Fibroblast of skin of right quadriceps (primary cell): ENCODE results near the gene CT47B1.
"Not testable (repeated sequence)": the region's sequence is repeated elsewhere in the genome, so short reads cannot be mapped to it uniquely, and the experiment has no call there.

Experiments
- DNase-seq: peaks from one replicate; pipeline ENCODE4 v3.0.0-alpha.2; 2013

The CT47B1 gene

DNA sequence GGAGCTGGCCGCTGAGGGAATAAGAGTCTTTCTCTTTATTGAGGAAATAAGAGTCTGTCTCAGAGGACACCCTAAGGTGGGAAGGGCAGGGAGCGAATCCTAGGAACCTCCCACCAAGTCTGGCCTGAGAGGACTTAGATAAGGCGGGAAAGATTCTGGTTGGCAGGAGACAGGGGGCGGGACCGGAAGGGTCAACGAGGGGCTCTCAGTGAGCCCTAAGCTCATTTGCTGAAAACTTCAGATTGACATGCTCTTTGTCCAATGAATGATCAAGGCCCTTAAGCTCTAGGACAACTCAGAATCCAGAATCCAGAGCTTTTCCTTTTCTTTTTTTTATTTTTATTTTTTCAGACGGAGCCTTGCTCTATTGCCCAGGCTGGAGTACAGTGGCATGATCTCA lies at the start of gene CT47B1:
Gene CT47B1 (minus strand): TSS at position 101 of the 400 bp plus-strand sequence. CDS start 196 bp downstream, outside the sequence.
- not testable (repeated sequence) for DNase-seq

DNA sequence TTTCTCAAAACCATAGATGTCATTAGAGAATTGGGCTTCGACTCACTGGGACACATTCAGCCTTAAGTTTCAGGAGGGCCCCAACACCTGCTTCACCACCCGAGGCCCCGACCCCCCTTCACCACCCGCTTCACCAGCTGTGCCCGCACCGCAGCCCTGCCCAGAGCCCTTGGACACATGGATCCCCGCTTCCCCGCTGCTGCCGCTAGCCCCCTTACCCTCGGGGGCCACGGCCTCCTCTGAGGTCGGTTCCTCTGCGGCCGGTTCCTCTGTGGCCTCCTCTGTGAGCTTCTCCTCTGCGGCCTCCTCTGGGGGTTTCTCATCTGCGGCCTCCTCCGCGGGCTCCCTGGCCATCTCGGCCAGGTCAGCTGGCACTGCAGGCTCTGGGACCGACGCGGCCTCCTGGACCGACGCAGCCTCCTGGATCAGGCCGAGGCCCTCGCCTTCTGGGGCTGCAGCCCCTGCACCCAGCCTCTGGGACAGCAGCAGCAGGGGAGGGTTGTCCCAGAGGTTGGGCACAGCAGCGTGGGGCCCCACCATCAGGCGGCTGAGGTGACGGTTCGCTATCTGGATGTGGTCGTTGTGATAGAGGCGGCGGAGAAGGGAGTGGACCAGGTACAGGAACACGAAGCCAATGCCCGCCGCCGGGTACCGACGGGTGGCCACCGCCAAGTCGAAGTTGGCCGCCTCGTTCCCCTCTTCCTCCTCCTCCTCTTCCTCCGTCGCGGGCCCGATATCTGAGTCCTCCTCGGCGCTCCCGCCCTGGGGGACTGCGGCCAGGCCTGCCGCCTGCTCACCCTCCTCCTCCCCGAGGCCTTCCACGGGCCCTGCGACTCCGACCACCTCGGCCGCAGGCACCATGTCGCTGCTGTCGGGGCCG lies 748 bp downstream of the CT47B1 start:
- DNase-seq: no peak

DNA sequence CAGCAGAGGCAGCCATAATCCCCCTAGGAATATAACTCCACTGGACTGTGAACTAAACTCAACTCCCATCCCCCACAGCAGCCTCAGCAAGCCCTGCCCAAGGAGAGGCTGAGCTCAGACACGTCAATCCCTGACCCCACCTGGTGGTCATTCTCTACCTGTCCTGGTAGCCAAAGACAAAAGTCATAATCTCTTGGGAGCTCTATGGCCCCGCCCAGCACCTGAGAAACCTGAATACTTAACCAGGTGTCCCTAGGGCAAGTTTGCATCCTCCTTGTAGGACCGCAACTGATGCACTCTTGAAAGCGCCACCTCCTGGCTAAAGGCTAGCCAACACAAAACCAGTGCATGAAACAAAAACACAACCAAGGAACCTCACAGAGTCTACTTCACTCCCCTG lies 18.4 kb downstream of the CT47B1 start:
- no peak for DNase-seq

DNA sequence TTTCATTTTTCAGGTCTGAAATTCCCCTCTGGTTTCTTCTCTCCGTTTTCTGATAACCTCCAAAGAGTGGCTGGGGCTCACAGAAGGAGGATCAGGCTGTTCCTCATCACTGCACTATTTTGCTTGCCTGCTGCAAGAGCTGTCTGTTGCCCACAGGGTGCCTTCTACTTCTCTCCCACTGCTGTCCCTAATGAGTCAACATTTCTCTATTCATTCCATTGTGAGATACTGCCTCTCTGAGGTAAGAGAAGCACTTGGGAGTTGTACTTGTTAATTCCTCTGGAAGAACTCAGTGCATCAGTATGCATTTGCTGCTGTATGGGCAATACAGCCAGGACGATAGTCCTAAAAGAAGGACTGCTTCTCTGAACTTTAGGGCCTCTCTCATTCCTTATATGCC lies 34.8 kb downstream of the CT47B1 start:
- peak; percentile 40 for DNase-seq

DNA sequence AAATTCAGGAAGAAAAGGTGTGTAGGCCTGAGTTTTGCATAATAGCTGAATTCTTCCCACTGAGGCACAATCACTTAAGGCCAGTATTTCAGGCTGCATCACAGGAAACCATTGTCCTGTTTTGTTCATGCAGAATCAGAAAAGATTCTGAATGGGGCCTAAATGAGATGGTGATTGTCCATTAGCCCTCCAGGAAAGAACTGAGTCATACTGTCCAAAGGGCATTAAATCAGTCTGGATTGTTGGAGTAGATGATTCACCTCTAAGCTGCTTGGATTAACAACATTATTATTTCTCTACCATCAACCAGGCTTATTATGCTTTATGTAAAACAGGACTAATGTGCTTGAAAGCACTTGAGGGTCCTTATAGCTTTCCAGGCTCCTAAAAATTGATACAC lies 36.2 kb downstream of the CT47B1 start:
- DNase-seq: peak; percentile 4

DNA sequence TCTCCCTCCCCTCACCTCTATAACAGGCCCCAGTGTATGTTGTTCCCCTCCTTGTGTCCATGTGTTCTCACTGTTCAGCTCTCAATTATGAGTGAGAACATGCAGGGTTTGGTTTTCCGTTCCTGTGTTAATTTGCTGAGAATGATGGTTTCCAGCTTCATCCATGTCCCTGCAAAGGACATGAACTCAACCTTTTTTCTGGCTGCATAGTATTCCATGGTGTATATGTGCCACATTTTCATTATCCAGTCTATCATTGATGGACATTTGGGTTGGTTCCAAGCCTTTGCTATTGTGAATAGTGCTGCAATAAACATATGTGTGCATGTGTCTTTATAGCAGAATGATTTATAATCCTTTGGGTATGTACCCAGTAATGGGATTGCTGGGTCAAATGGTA lies 48.5 kb downstream of the CT47B1 start:
- DNase-seq: not testable (repeated sequence)

DNA sequence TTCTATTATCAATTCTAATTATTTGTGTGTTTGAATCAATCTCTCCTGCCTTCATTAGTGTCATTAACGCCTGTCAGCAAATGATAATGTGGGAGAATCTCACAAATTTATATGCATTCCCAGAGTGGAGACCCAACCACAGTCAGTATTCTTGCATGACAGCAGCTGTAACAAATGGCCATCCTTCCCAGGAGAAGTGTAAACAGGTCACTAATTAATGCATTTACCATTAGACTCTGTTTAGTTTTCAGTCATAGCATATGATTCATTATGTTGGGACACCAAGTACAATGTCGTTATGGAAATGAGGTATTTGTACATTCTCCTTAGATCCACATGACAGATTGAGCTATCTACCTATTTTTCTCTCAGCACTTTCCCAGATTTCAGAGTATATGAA lies 50.5 kb downstream of the CT47B1 start:
- no peak for DNase-seq

DNA sequence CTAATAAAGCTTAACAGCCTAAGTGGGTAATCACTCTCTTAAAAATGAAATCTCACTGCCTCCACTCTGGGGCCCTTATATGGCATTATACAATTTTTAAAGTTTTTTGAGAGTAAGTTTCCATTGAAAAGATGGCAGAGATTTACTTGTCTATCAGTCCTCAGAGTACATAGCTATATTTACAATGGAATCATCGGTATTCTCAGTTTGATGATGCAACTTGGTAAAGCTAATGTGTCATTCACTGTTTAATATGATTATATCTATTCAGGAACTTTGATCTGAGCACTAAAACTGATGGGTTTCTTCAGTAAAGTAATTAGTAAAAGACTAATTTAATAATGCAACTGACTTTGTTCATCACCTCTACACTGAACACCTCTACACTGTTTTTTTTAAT lies 51.6 kb downstream of the CT47B1 start:
- peak; percentile 0 for DNase-seq

DNA sequence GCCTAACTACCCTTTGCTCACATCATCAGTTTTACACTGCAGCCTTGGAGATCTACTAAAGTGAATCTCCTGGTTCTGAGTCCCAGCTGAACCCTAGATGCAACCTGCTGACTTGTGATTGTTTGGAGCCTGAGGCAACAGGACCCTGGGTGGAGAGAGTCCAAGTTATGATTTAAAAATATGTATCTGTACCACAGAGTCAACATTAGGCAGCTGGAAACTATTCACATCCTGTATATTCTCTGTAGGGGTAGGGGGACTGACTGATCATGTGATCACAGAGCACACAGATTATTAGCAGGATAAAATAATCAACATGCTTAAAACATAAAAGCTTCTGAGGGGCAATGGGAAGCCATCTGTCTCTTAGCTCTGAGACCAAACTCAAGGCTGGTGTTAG lies 52.1 kb downstream of the CT47B1 start:
- DNase-seq: peak; percentile 0
